HepG2 (cell line): ENCODE measurements around the gene NAIF1. TPM values are rescaled to one million over a fixed set of nuclear protein-coding genes. Genes with fewer than 3 reads are reported as not detected.
"Not testable (repeated sequence)": the region's sequence is repeated elsewhere in the genome, so short reads cannot be mapped to it uniquely, and the experiment has no call there.

Experiments used
- ATAC-seq: fragments of 200-7000 bp; cut with Tn5 transposase; 3 replicates; pipeline ENCODE4 v1.9.1; 2020; ENCODE audit warnings: mild to moderate bottlenecking, moderate library complexity
- BruUV-seq: library from RNA; stranded (reverse); fragments of 400-500 nt; replicated peaks from 2 replicates; lab custom pipeline; 2021; lab: Mats Ljungman, UMichigan
- CTCF ChIA-PET: fragments of 300-600 bp; formaldehyde crosslinking; extraction: SDS; loops from one replicate; lab custom pipeline; 2021; ENCODE audit warnings: low total read pairs, inconsistent platforms, low intra/inter-chr PET ratio; lab: Yijun Ruan, JAX
- POLR2A ChIA-PET: fragments of 350-600 bp; sonication (Branson Sonifier 250); formaldehyde crosslinking; loops from one replicate; lab custom pipeline; 2020; ENCODE audit warnings: antibody characterized with exemption, inconsistent platforms; lab: Yijun Ruan, JAX
- DNase-seq: peaks from one replicate; pipeline ENCODE4 v3.0.0-alpha.2; 2015; ENCODE audit warnings: low spot score
- FAIRE-seq: peaks from 3 replicates; lab custom pipeline; 2011; peaks lifted over from hg19 to GRCh38; lab: Jason Lieb, UNC
- H2AFZ ChIP-seq: one replicate; pipeline ENCODE4 v1.6.1; 2011; ENCODE audit warnings: low read length, inconsistent platforms
- H3K27ac ChIP-seq: fragments of 300-600 bp; 3 replicates; pipeline ENCODE4 v1.8.0; 2011; ENCODE audit warnings: mixed run types, mild to moderate bottlenecking, mixed read lengths, low read length, inconsistent platforms; ENCODE audit not compliant: insufficient read depth; ENCODE audit errors: extremely low read length
- H3K27me3 ChIP-seq, 2 experiments: fragments of 200-600 bp in 1 of 2; 2 replicates in 1 of 2; 3 replicates in 1 of 2; pipeline versions ENCODE4 v1.6.0 to v1.8.0; 2011; ENCODE audit warnings: low read length in 2 of 2, mild to moderate bottlenecking in 2 of 2, moderate library complexity in 2 of 2, inconsistent platforms in 1 of 2; ENCODE audit not compliant: insufficient read depth in 2 of 2, control insufficient read depth in 1 of 2
- H3K36me3 ChIP-seq, 2 experiments: fragments of 200-600 bp in 1 of 2; replicated peaks in 1 of 2; 2 replicates in 1 of 2; 3 replicates in 1 of 2; pipeline versions ENCODE4 v1.5.1 to v1.8.0; 2011; ENCODE audit warnings: low read length in 2 of 2, inconsistent platforms in 1 of 2; ENCODE audit not compliant: insufficient read depth in 2 of 2, control insufficient read depth in 1 of 2
- H3K4me1 ChIP-seq: 2 replicates; pipeline ENCODE4 v1.5.1; 2012; ENCODE audit warnings: low read length, inconsistent platforms; ENCODE audit not compliant: insufficient read depth
- H3K4me2 ChIP-seq: 2 replicates; pipeline ENCODE4 v1.6.0; 2011; ENCODE audit warnings: low read depth, low read length, inconsistent platforms
- H3K4me3 ChIP-seq, 3 experiments: fragments of 200-600 bp in 1 of 3; sonication (generic), shearing (Covaris generic) in 1 of 3; replicated peaks in 1 of 3; 2 replicates each; pipeline ENCODE4 v1.5.1; 2011 to 2016; ENCODE audit warnings: low read length in 3 of 3, inconsistent platforms in 2 of 3, low read depth in 2 of 3, mild to moderate bottlenecking in 2 of 3, control low read depth in 1 of 3, mixed read lengths in 1 of 3; ENCODE audit not compliant: insufficient read depth in 1 of 3
- H3K79me2 ChIP-seq: one replicate; pipeline ENCODE4 v1.6.1; 2011; ENCODE audit warnings: low read length, inconsistent platforms; ENCODE audit not compliant: insufficient read depth
- H3K9ac ChIP-seq: 2 replicates; pipeline ENCODE4 v1.6.0; 2011; ENCODE audit warnings: mild to moderate bottlenecking, low read depth, low read length, inconsistent platforms; ENCODE audit not compliant: insufficient read depth
- H3K9me3 ChIP-seq: 2 replicates; pipeline ENCODE4 v1.5.1; 2012; ENCODE audit warnings: mild to moderate bottlenecking, low read length
- H4K20me1 ChIP-seq: 2 replicates; pipeline ENCODE4 v1.6.0; 2011; ENCODE audit warnings: inconsistent platforms, mild to moderate bottlenecking, low read length, moderate library complexity; ENCODE audit not compliant: insufficient read depth
- CTCF ChIP-seq: sonication (generic); formaldehyde crosslinking; IDR thresholded peaks from 2 replicates; pipeline ENCODE4 v1.5.0; 2020; ENCODE audit warnings: mild to moderate bottlenecking, missing genetic modification reagents, moderate library complexity
- DPF2 ChIP-seq: sonication (generic); formaldehyde crosslinking; IDR thresholded peaks from 2 replicates; pipeline ENCODE4 v1.4.0; 2020; ENCODE audit warnings: mild to moderate bottlenecking, low read depth, missing genetic modification reagents, borderline replicate concordance
- HDAC1 ChIP-seq: sonication (generic); formaldehyde crosslinking; IDR thresholded peaks from 2 replicates; pipeline ENCODE4 v1.5.1; 2020; ENCODE audit warnings: mild to moderate bottlenecking, missing genetic modification reagents
- HOXA9 ChIP-seq: sonication (generic); formaldehyde crosslinking; IDR thresholded peaks from 2 replicates; pipeline ENCODE4 v1.8.1; 2022; ENCODE audit warnings: missing genetic modification reagents, mild to moderate bottlenecking, moderate library complexity, borderline replicate concordance
- KMT2A ChIP-seq: sonication (generic); formaldehyde crosslinking; IDR thresholded peaks from 2 replicates; pipeline ENCODE4 v1.4.0; 2020; ENCODE audit warnings: missing genetic modification reagents
- MIXL1 ChIP-seq: IDR thresholded peaks from 2 replicates; pipeline ENCODE4 v1.6.1; 2016
- SRSF1 ChIP-seq: fragments of 200-400 bp; formaldehyde crosslinking; optimal IDR thresholded peaks from 2 replicates; pipeline ENCODE3; 2017; ENCODE audit warnings: mild to moderate bottlenecking, low read depth, low read length, moderate library complexity
- THAP8 ChIP-seq: sonication (generic); formaldehyde crosslinking; IDR thresholded peaks from 2 replicates; pipeline ENCODE4 v1.5.1; 2020; ENCODE audit warnings: missing genetic modification reagents, mild to moderate bottlenecking, borderline replicate concordance
- ZMYM3 ChIP-seq: sonication (generic); formaldehyde crosslinking; IDR thresholded peaks from 2 replicates; pipeline ENCODE4 v1.5.1; 2020; ENCODE audit warnings: mild to moderate bottlenecking, missing genetic modification reagents
- ZNF414 ChIP-seq: sonication (generic); formaldehyde crosslinking; IDR thresholded peaks from 2 replicates; pipeline ENCODE4 v1.5.0; 2020; ENCODE audit warnings: missing genetic modification reagents
- ZNF75D ChIP-seq: sonication (generic); formaldehyde crosslinking; IDR thresholded peaks from 2 replicates; pipeline ENCODE4 v1.8.1; 2023; ENCODE audit warnings: missing genetic modification reagents, mild to moderate bottlenecking, borderline replicate concordance
- WGBS: methylation state at CpG from one replicate; pipeline ENCODE4 v1.1.6; 2017; ENCODE audit warnings: low lambda C conversion rate; 5-methylcytosine and 5-hydroxymethylcytosine counted together
- in situ Hi-C: cut with HindIII; loops from 2 replicates; pipeline ENCODE4 v1.10.0; 2017; ENCODE audit warnings: low pct_unique_long_range_greater_than_20kb; ENCODE audit not compliant: extremely low pct_ligation_motif_present
- intact Hi-C: fragments of 100-400 bp; cut with micrococcal nuclease; formaldehyde crosslinking; loops from one replicate; pipeline ENCODE4 v1.10.0; 2022; ENCODE audit not compliant: unreplicated experiment
- polyA plus RNA-seq, 8 experiments: library from polyadenylated mRNA; depleted of rRNA in 3 of 8; stranded (reverse) in 7 of 8; unstranded in 1 of 8; fragments of >200 nt; fragmentation: Illumina TruSeq in 4 of 8; extraction: Trizol in 4 of 8; gene quantifications; 2 replicates each; pipeline versions ENCODE4 v1.2.1 to v1.2.3, GENCODE V29; 2011 to 2016; ENCODE audit warnings: low read depth in 4 of 8, missing spikeins in 1 of 8, mixed read lengths in 1 of 8; ENCODE audit not compliant: insufficient read depth in 1 of 8
- total RNA-seq, 5 experiments: library from RNA; depleted of rRNA; stranded (reverse); fragments of >200 nt; fragmentation: Illumina TruSeq; extraction: Trizol; gene quantifications; 2 replicates each; pipeline ENCODE4 v1.2.3, GENCODE V29; 2016; ENCODE audit warnings: low read depth in 1 of 5

The NAIF1 gene
- total and polyA plus RNA-seq, 2 of the 13 experiments (the other 11 are each of a cell fraction or from before 2014, with no cell fraction given) = 6.0 to 6.9 TPM

GRCh38 chr9:128113526-128114325 is 46.6 kb upstream of the NAIF1 start:
- Histone ChIP-seq H3K4me3 (no peak overlapping the region), H3K27ac (peak overlapping the region; percentile 88), H3K36me3 (peaks cover 0 to under 1% of the 10 kb centered on the region in 2 experiments; a peak in 2 of 5 replicates), H4K20me1 (no peaks in the 10 kb centered on the region), H3K27me3 (no peaks in the 10 kb centered on the region), H3K9ac (0 out of 2 replicates have a peak overlapping the region, but pooled peaks have one; percentile 27), H3K4me2 (no peak overlapping the region), H3K4me1 (peaks cover 81% of the 10 kb centered on the region), H3K9me3 (no peaks in the 10 kb centered on the region), H2AFZ (no peak overlapping the region), H3K79me2 (no peaks in the 10 kb centered on the region)
- in situ Hi-C loops (no loop called here), intact Hi-C loops (loop anchor here (10.0 kb wide), 1 partner anchor 169 kb away; no protein-coding TSS in a partner anchor)
- no peak for DNase-seq
- no peak for ATAC-seq
- TF ChIP-seq ZNF75D (CRISPR knock-in tag) (no peak), MIXL1 (no peak), KMT2A (no peak), CTCF (0 out of 2 replicates have a peak, but pooled peaks have one; percentile 3), ZNF414 (no peak), SRSF1 (no peak), ZMYM3 (CRISPR knock-in tag) (peak; percentile 23; the same call in 1 of the 2 replicates), THAP8 (CRISPR knock-in tag) (0 out of 2 replicates have a peak, but pooled peaks have one; percentile 57), HOXA9 (no peak), DPF2 (CRISPR knock-in tag) (no peak), HDAC1 (CRISPR knock-in tag) (peak; percentile 32; the same call in 1 of the 2 replicates)
- POLR2A ChIA-PET = interaction anchor here (1.1 to 4.8 kb wide), 3 partner anchors 10 to 41 kb away, joined by 3 to 40 read pairs (median 3); no protein-coding TSS in a partner anchor
- CTCF ChIA-PET = no interaction called here
- 94% methylated on average over 11 of the region's 12 CpGs for WGBS
- no TSS peak for BruUV-seq
- FAIRE-seq = no peak

- peaks cover 7 to 20% of the 10 kb centered on the region in 2 experiments for H3K36me3 ChIP-seq
- H3K79me2 ChIP-seq, H3K4me3 ChIP-seq, H3K9me3 ChIP-seq, H4K20me1 ChIP-seq, FAIRE-seq, BruUV-seq, H3K27ac ChIP-seq, H3K4me2 ChIP-seq, H2AFZ ChIP-seq, H3K27me3 ChIP-seq, in situ Hi-C loops, H3K9ac ChIP-seq, DNase-seq, ATAC-seq, CTCF ChIA-PET, POLR2A ChIA-PET: not testable (repeated sequence)
- 88% methylated on average over 12 of the region's 12 CpGs for WGBS
- peaks cover 80% of the 10 kb centered on the region for H3K4me1 ChIP-seq
- intact Hi-C loops = loop anchor here (10.0 kb wide), 1 partner anchor 167 kb away; no protein-coding TSS in a partner anchor
These were observed 44.6 kb upstream of the NAIF1 start for GRCh38 chr9:128111726-128112125.
